Left ventricle myocardium superior (tissue), 1 donor: Measurements from ENCODE around the gene PEX19. TPM values are rescaled to one million over a fixed set of nuclear protein-coding genes. Genes with fewer than 3 reads are reported as not detected.
"Not testable (repeated sequence)": the region's sequence is repeated elsewhere in the genome, so short reads cannot be mapped to it uniquely, and the experiment has no call there.

Source experiments
- ATAC-seq: fragments of 200-7000 bp; cut with Tn5 transposase; one replicate; pipeline ENCODE4 v1.9.1; 2020; ENCODE audit warnings: mild to moderate bottlenecking, moderate library complexity
- DNase-seq: peaks from one replicate; pipeline ENCODE4 v3.0.0-alpha.2; 2020
- intact Hi-C: fragments of 100-400 bp; cut with micrococcal nuclease; formaldehyde crosslinking; loops from one replicate; pipeline ENCODE4 v1.11.0; 2022
- long read RNA-seq: library from polyadenylated mRNA; unstranded; transcript quantifications from one replicate; pipeline ENCODE4 v2.0.0, GENCODE V29; 2021
- total RNA-seq: library from RNA; stranded (reverse); fragmentation: NEBNext Ultra II Directional; extraction: Animal tissue kit (Norgen Biotek cat#: 25700); gene quantifications from one replicate; pipeline ENCODE4 v1.2.1, GENCODE V29; 2021
- donor health status: DM: no; HTN: yes; CAD: no; lungs with severe emphysema.

The PEX19 gene, protein sequence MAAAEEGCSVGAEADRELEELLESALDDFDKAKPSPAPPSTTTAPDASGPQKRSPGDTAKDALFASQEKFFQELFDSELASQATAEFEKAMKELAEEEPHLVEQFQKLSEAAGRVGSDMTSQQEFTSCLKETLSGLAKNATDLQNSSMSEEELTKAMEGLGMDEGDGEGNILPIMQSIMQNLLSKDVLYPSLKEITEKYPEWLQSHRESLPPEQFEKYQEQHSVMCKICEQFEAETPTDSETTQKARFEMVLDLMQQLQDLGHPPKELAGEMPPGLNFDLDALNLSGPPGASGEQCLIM
- total RNA-seq, result 96.2 TPM
- long read RNA-seq, transcript PEX19-201 (8 exons, 3,661 nt), result major isoform, 60 of 85 reads
- long read RNA-seq, transcript PEX19-205 (7 exons, 3,504 nt), result minor isoform, 7 of 85 reads
- long read RNA-seq, partial matches to known transcripts, result 4 of 85 reads
- long read RNA-seq, other reads (novel, unspliced or antisense), result 13 of 85 reads

DNA sequence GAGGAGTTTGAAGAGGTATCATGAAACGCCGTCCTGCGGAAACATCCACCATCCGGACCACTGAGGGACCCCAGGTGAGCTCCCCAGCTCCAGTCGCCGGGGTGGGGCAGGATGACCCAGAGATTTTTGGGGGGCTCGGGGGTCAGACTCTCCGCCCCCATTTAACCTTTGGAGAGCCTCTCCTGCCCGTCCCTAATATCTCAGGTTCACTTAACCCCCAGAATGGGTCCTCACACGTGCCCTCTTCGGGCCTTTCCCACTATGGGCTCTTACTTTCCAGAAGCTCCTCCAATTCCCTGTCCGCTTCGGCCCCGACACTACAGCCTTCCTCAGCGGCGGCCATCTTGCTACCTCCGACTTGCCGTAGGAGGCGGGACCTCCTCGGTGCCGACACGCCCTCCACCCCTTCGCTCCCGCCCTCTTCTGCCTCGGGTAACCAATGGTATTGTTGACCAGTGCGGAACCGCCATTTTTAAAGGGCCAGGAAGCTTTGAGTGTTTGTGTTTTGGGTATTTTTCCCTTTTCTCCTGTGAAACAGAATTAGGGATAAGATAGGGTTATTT lies at the start of gene PEX19:
PEX19 (minus strand) TSS at position 352 of the 563 bp plus-strand sequence; CDS start at position 343, 9 bp downstream.
- intact Hi-C loops, result no loop called here
- DNase-seq, result peak; percentile 94
- peak; percentile 100 for ATAC-seq

DNA sequence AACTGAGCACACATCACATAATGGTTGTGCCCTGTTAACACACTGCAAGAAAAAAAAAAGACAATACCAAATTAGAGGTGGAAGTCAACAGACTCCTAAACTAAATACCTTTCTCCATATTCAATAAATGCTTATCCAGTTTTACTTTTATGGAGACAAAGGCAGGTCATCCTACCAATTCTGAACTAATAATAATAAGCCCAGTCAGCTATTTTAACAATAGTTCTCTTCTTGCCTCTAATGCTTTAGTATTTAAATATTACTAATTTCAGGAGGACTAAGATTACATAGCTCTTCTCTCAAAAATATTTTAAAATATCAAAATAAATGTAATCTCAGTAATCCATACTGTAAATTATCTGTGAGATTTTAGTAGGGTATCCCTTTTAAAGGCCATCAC lies 47.6 kb upstream of the PEX19 start:
- ATAC-seq (no peak), DNase-seq (no peak)
- intact Hi-C loops, result no loop called here

DNA sequence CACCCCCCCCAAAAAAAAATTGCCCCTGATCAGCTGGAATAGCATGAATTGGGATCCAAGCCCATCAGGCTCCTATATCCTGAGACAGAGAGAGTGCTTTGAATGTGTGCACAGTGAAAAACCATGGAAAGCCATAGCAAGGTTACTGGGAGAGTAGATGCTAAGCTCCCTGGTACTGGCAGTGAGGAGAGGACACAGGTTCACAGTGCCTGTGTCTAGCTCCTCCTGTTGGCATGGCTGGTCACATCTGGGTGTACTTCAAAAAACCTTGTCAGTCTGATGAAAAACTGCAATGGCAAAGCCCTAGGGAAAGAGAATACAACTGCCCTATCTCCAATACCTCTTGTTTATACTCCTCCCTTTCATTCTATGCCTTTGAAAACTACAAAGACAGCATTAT lies 45.2 kb upstream of the PEX19 start:
- ATAC-seq, result no peak
- no peak for DNase-seq
- intact Hi-C loops, result no loop called here

DNA sequence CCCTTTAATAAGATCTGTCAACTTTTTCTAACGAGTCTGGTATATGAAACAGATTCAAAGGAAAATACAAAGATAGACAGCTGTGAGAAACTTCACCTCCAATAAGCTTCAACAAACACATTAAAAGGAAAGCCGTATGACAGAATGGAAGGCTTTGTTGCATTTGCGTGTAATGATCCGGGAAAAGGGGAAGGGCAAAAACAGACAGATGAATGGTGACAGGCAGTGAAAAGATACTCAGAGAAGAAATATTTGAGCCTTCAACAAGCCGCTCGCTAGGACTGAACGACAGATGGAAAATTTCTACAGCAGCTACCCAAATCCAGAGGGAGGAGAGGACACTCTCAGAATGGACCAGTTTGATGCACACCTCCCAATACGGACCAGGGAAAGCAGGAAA lies 43.3 kb upstream of the PEX19 start:
- intact Hi-C loops, result no loop called here
- DNase-seq, result no peak
- ATAC-seq, result no peak

DNA sequence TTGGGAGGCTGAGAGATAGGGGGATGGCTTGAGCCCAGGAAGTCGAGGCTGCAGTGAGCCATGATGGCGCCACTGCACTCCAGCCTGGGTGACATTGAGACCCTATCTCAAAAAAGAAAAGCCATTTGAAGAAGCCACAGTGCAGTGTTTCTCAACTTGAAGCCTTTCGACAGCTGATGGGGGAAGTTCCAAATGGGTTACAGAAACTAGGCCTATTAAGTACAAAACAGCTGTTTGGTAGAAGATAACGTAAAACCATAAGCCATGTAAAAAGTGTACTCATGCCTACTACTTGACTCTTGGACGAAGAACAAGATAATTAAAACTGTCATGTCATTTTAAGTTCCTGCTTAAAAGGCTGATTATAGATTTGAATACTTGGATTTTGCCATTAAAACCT lies 41.5 kb upstream of the PEX19 start:
- ATAC-seq (no peak), DNase-seq (no peak)
- intact Hi-C loops, result no loop called here

DNA sequence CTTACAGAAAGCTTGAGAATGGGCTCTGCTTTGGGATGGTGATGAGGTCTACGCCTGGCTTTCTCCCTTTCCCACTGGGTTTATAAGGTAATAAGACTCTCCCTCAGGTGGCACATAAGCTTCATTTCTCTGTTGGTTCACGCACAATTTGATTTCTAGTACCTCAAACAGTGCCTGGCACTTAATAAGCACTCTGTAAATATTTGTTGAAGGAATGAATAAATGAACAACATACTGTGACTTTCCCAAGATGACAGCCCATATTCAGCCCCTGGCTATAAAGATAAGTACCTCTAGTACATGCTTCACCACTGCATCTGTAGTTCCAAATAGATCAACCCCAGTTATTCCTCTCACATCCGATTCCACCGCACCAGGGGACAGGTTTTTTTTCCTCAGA lies 40.3 kb upstream of the PEX19 start:
- intact Hi-C loops, result no loop called here
- ATAC-seq (no peak), DNase-seq (no peak)

DNA sequence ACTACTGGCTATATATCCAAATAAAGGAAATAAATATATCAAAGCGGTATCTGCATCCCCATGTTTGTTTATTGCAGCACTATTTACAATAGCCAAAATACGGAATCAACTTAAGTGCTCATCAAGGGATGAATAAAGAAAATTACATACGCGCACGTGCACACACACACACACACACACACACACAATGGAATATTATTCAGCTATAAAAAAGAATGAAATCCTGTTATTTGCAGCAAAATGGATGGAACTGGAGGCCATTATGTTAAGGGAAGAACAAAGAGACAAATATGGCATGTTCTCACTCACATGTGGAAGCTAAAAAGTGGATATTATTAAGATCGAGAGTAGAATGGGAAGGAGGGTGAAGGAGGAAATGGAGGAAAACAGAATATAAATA lies 37.9 kb upstream of the PEX19 start:
- ATAC-seq (no peak), DNase-seq (no peak)
- intact Hi-C loops, result no loop called here

DNA sequence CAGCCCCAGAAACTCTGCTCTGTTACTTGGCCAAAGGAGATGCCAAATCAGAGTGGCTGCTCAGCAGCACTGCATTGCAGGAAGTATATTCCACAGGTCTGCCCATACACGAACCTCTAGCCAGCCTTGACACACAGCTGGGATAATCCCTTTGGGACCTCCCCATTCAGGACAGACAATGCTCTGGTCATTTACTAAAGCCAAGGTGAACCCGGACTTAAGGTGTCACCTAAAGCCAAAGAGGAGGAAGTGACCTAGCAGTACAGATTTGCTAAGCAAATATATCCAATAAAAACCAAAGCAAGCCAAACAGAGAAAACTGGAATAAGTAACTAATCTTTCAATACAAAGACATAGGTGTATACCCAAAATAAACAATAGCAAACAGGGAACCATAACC lies 30.4 kb upstream of the PEX19 start:
- ATAC-seq, result no peak
- intact Hi-C loops, result no loop called here

DNA sequence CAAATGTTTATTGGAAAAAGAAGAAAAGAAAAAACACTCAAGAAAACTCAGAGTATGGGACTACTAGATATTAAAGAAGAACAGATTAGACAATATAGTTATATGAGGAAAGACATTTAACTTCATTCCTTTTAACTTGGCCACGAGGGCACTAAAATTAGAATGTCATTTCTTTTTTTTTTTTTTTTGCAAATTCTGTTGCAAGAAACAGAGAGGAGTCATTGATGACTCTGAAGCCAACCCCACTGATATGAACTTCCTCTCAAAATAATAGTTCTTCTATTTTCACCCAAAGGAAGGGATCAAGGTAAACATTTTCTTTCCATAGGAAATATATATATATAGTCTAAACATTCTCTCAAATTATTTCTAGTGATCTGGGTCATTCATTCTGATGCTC lies 24.6 kb upstream of the PEX19 start:
- intact Hi-C loops, result no loop called here

More for the DNA sequence above, 30.4 kb upstream of the PEX19 start:
- DNase-seq, result no peak

DNA sequence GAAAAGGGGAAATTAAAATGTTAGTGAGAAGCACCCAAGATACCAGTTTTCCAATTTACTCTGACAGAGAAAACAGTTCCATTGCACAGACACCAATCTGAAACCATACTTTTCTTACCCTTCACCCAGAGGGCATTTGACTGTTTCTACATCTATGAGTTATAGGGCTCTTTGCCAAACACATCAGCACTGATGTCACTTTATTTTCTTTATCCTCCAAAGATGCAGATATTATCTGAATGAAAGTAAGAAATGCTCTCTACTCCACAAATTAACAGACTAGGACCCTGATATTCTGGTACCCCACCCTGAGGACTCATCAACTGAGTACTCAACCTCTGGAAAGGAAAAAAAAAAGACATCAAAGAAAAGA lies 24.2 kb upstream of the PEX19 start:
- ATAC-seq, result no peak
- no peak for DNase-seq
- intact Hi-C loops, result no loop called here

More for the DNA sequence above, 24.6 kb upstream of the PEX19 start:
- ATAC-seq (no peak), DNase-seq (no peak)

DNA sequence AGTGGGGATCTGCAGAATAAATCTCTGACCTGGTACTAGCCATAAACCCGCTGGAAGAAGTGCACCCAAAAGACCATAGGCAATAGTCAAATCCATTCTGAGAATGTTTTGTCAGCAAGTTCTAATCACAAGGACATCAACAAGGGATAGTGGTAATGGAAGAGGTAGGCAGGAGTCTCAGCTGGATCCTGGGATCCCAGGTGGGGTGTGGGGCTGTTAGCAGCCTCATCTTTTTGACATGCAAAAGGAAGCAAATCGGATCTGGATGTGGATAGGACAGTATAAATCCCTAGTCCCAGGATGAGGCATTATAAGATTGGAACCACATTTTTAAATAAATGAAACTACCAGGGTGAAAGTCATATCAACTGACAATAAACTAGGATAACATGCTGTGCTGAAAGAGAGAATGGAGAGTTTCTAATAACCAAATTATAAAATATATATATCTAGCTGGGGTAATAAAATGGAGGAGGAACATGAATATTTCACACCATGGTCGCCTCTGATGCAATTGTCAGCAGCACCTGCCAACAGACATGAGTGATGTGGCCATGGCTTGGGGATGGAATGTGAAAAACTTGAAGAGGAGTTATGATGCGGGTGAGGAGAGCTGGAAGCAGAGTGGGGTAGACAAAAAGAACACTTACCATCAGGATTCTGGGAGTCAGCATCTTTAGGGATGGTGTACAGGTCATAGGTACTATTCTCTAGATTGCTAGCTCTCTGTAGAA lies 23.7 kb upstream of the PEX19 start:
- ATAC-seq (peak; percentile 49), DNase-seq (no peak)
- intact Hi-C loops, result no loop called here

DNA sequence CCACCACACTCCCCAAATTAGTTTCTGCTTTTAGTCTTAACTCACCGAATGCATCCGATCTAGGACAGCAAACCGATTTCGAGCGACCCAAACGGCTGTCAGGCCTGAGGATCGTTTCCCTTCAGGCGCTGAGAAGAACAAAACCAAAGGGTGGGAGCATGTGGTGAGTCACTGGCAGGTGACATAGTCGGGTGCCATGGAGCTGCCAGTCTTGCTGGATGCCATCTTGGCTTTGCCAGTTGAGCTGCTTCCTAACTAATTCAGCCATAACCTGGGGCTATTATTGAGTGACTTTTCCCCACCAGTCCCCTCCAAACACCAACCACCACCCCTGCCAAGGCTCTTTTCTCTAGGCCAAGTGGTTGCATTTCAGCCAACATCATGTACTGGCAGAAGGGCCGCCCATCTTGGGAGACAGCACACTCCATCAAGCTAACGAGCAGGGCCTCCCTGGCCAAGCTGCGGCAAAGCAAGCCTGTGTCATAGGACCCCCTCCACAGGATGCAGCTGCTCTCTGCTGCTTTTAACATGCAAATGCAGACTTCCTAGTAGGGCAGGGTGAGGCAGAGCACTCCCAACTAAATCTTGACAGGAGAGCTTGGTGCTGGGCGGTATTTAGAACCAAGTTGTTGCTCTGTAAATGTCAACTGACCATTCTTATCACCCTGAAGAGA lies 22.3 kb upstream of the PEX19 start:
- DNase-seq, result no peak
- peak; percentile 79 for ATAC-seq
- intact Hi-C loops, result no loop called here

DNA sequence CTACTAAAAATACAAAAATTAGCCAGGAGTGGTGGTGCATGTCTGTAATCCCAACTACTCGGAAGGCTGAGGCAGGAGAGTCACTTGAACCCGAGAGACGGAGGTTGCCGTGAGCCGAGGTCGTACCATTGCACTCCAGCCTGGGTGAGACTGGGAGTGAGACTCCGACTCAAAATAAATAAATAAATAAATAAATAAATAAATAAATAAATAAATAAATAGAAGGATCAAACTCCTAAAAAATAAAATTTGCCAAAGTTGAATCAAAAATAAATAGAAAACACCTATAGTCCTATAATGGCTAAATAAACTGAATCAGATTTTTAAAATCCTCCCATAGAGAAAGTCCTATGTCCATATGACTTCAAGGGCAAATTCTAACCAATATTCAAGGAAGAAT lies 15.2 kb upstream of the PEX19 start:
- intact Hi-C loops, result no loop called here
- ATAC-seq, result no peak
- DNase-seq, result no peak

DNA sequence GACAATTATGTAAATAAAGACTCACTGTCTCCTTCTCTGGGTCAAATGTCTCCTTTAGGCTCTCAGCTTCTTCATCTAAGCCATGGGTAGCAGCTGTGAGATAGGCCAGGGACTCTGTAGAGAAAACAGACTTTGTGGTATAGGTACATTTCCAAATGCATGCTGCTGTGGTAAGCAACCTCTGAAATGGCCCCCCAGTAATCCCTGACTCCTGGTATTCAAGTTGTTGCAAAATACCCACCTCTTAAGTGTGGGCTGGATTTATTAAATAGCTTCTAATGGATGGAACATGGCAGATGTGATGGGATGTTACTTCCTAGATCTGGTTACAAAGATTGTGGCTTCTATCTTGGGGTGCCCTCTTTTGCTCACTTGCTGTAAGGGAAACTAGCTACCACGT lies 11.1 kb upstream of the PEX19 start:
- DNase-seq, result no peak
- no peak for ATAC-seq
- intact Hi-C loops, result no loop called here

DNA sequence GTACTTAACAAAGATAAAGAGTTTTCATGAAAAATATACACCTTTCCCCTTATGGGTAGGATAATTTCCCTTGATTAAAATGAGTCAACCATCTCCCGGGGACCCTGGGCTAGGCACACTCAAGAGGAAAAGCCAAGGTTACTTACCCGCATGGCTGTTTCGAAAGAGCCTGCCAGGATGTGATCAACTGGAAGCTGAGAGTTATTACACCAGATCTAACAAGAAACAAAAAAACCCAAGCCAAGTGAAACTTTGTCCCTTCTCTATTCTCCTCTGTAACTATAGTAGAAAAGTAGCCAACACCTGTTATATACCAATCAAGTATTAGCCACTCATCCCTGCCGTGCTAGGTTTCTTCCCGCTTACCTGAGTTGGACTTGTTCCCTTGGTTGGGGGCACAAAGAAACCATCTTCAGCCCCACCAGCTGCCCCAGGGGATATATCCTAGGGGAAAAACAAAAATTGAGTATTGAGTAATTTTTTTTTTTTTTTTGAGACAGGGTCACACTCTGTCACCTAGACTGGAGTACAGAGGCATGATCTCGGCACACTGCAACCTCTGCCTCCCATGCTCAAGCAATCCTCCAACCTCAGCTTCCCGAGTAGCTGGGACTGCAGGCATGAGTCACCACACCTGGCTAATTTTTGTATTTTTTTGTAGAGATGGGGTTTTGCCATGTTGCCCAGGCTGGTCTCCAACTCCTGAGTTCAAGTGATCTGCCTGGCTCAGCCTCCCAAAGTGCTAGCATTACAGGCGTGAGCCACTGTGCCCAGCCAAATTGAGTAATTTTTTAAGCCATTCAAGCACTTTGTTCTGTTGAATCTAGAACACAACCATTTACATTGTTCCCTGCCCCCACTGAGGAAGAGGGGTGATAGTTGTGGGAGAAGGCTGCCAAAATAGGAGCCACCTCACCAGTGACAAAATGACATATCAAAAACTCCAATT lies 8.4 kb upstream of the PEX19 start:
- ATAC-seq (no peak), DNase-seq (no peak)
- intact Hi-C loops, result no loop called here

DNA sequence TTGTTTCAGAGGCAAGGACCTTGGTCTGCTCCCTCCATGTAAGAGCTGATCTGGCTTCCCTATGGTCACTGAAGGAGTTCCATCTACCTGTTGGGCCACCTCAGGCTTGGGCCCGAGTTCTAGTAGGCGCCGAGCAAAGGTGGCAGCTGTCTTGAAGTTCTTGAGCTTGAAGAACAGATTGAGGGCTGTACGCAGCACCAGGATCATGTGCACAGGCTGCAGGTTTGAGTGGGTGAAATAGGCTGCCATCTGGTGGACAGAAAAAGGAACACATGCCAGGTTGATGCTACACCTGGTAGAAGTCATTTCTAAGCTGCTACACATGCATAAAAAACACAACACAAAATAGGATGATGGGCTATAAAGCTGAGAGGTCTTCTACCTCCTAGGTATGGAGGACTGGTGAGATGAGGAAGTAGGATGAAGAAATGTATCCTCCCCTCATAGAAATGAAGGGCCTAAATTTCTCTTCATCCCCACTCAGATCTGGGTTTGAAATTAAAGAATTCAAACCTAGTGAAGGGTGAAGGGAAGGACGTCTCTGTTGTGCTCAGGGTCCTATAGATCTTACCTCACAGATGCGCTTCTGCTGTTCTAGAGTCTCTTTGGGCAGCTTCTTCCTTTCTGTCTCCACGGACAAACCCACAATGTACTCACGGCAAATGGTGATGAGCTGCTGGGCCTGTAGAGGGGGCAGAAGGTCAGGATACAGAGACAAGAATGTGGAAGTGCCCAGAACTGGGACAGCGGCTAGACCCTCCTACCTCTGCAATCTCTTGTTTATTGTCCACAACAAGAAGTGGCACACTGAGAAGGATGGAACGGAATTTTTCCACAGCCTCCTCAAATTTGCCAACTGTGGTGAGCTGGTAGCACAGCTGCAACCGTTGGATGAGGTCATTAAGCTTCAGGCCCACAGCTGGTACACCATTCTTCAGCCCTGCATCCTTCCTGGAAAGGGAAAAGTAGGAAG lies 6.6 kb upstream of the PEX19 start:
- ATAC-seq (peak; percentile 88), DNase-seq (peak; percentile 45)
- intact Hi-C loops, result no loop called here

DNA sequence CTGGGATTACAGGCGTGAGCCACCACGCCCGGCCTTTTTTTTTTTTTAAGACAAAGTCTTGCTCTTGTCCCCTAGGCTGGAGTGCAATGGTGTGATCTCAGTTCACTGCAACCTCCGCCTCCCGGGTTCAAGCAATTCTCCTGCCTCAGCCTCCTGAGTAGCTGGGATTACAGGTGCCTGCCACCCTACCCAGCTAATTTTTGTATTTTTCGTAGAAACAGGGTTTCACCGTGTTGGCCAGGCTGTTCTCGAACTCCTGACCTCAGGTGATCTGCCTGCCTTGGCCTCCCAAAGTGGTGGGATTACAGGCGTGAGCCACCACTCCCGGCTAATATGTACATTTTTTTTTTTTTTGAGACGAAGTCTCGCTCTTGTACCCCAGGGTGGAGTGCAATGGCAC lies 2.8 kb upstream of the PEX19 start:
- intact Hi-C loops, DNase-seq, ATAC-seq: not testable (repeated sequence)

DNA sequence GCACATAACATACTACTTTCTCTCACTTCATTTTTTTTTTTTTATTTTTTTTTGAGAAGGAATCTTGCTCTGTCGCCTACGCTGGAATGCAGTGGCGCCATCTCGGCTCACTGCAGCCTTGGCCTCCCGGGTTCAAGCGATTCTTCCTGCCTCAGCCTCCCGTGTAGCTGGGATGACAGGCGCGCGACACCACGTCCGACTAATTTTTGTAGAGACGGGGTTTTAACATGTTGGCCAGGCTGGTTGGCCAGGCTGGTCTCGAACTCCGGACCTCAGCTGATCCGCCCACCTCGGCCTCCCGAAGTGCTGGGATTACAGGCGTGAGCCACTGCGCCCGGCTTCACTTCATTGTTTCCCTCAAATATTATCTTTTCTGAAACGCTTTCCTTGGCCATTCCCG lies 573 bp upstream of the PEX19 start:
- DNase-seq, result no peak
- ATAC-seq, result no peak
- intact Hi-C loops, result no loop called here
